Activated CD4-positive, alpha-beta T cell treated with anti-CD3 and anti-CD28 coated beads, Interleukin-2, amount 50 U/mL, for 4 hours (primary cell): Measurements from ENCODE around the gene SLC18A2.

ENCODE experiments used
- DNase-seq, 2 experiments: peaks; one replicate each; pipeline ENCODE4 v3.0.0-alpha.2; 2020

The SLC18A2 gene

GRCh38 chr10:117239051-117239450 is 1.9 kb upstream of the SLC18A2 start:
- no peak for DNase-seq

- no peak for DNase-seq
Observed at GRCh38 chr10:117239721-117240620, 943 bp upstream of the SLC18A2 start.

GRCh38 chr10:117241541-117242462 is 888 bp downstream of the SLC18A2 start:
- no peak for DNase-seq

DNA sequence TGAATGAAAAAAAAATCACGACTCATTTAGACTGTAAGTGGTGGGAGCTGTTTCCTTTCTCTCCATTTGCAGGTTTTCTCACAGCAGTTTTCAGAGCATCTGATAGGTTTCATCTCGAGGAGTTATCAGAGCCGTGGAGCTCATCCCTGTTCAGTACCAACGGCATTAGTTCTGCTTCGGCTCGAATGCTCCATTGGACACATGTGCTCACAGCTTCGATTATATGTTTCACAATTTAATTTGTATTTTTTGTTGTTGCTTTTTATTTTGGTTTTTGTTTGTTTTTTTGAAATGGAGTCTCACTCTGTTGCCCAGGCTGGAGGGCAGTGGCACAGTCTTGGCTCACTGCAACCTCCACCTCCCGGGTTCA is 1.5 kb downstream of the SLC18A2 start:
- DNase-seq, result no peak

- no peak for DNase-seq
Observed at GRCh38 chr10:117246997-117247671, 6.2 kb downstream of the SLC18A2 start.

DNA sequence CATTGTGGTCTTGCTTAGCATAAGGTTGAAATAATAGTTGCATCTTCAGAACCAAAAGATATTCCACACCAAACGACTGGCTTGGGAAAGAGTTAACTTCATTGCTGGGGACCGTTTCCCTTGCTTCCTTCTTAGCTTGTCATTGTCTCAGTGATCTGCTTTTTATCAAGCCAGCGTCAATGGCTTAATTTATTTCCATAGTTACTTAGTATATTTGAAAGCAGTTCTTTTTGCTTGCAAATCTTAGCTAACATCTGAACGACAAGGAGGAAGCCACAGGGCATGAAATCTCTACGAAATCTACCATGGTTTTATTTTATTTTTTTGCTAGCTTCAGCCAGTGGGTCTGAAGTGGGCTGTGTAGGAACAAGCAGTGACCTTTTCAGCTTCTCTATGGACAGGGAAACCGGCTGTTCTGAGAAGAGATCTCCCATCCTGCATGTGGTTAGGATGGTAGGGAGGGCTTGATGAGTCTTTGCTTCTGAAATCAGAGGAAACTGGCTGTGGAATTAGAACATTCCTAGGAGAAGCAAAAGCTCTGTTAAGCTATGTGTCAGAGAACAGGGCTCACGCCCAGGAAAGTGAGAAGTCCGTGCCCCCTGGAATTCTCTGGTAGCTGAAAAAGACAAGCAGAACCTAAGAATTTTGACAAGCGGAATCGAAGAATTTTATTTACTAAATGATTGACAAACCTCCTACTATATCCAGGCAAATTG is 8.0 kb downstream of the SLC18A2 start:
- no peak for DNase-seq

DNA sequence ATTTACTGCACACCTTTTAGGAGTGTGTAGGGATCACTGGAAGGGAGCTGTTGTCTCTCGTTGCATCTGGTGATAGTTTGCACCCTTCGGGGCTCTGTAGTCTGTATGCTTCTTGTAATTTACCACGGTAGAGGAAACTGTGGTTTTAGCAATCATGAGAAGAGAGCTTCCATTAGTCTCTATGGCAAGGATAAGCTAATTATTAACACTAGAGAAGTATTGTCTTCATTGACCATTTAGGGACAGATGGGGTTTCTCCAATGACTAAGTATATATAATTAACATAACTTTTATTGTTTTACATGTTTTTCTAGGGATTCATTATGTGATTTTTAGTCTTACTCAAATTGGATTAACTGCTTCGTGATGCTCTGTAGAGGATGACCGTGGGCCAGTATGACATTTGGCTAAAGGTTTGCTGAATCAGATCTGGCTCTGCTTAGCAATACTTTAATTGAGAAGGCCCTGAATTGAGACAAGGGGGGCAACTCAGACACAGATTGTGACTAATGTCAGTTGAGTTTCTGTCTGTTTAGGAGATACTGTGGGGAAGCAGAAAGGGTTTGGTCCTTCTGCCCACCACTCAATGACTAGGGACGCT is 8.7 kb downstream of the SLC18A2 start:
- no peak for DNase-seq

- DNase-seq, result no peak
Observed at GRCh38 chr10:117250411-117250810, 9.5 kb downstream of the SLC18A2 start.

- DNase-seq, result no peak
Observed at GRCh38 chr10:117253908-117254307, 13.0 kb downstream of the SLC18A2 start.

DNA sequence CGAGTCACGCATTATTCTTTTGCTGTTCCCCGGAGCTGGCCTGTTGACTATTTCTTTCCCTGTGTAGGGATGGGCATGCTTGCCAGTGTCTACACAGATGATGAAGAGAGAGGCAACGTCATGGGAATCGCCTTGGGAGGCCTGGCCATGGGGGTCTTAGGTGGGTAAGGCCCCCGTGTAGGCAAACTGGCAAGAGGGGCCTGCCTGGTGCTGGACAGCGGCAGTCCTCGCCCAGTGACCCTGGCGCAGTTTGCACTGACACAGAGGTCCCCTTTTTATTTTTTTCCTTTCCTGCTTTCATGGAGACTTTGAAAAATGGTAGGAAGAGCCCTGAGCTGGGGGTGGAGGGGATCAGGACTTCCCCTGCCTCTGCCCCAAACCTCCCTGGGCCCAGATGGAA is 13.4 kb downstream of the SLC18A2 start:
- DNase-seq, result no peak

DNA sequence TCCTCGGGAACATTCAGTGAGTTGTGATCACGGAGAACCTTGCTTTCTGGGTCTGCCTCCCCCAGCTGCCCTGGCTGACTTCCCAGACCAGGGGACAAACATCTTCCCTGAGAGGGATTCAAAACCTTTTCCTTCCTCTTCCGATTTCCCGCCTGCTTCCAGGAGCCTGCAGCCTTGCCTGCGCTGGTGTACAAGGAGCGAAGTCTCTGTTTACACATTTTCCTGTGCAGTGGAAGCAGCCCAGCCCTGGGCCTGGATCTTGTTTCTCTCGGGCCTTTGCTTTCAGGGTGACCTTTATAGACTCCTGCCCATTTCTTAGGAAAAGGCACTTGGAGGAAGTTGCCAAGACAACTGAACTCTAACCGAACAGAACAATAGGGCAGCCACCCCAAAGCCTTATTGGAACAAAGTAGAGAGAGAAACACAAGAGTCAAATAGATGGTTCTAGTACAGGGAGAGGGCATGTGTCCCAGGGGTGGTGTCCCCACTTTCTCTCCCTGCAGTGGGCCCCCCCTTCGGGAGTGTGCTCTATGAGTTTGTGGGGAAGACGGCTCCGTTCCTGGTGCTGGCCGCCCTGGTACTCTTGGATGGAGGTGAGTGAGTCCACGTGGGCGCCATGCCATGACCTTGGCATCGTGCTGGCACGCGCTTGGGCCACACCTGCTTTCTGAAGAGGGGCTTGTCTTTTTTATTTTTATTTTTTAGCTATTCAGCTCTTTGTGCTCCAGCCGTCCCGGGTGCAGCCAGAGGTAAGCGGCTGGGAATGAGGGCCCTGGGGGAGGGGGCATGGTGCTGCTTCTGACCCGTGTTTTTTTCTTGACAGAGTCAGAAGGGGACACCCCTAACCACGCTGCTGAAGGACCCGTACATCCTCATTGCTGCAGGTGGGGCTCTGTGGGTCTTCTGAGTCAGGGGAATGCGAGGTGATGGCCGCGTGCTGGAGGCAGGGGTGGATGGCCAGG is 14.1 kb downstream of the SLC18A2 start:
- no peak for DNase-seq

DNA sequence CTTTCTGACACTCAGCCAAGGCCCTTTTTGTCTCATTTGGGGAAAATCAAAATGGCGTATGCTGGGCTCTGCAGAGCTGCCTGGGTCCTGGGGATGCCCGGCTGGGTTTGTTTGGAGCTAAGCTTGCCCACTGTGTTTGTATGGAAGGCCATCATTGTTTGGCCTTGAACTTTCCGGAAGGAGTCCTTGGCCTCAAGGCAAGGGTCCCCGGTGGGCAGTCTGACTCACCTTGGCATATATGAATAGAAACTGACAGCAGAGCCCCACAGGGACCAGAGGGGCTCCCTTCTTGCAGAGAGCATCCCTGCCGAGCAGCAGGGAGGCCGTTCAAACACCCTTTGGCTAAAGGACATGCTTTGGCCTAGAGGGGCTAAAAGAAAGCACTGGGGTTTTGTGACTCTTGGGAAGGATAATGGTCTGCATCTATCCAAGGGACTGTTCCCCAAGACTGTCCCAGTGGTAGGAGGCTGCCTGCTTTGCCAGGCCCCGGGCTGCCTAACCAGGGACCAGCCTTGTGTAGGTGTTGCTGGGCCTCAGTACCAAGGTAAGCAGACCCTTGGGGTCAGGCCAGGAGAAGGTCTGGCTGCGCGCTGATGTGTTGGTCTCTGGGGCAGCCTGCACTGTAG is 15.0 kb downstream of the SLC18A2 start:
- DNase-seq, result no peak

GRCh38 chr10:117256910-117257309 is 16.0 kb downstream of the SLC18A2 start:
- no peak for DNase-seq

DNA sequence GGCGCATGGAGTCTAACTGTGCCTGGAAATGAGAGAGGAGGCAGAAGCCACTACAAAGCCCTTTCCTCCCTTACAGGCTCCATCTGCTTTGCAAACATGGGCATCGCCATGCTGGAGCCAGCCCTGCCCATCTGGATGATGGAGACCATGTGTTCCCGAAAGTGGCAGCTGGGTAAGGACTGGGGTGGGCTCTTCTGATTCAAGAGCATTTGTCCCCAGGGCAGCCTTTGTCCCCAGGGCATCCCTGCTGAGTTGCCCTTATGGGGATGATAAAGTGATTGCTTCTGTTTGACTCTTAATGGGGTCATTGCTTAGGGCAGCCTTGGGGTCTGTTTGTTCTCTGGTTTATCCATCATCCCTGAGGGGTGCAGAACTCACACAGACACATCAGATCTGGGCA is 16.8 kb downstream of the SLC18A2 start:
- DNase-seq, result no peak

DNA sequence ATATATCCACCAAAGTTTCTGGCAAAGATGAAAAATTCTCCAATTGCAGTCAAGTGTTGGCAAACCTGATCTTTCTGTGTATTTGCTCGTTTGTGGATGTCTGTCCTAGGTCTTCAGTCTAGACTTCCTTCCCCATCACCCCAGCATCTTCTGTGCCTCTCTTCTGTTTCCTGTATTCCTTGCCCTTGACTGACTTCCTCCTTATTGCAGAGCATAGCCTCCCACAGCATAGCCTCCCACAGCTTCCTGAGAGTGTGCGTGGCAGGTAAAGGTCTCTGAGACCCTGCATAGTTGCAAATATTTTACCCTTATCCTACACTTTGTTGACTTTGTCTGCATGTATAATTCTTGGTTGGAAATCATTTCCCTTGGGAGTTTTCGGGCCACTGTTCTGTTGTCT is 18.4 kb downstream of the SLC18A2 start:
- DNase-seq, result no peak

DNA sequence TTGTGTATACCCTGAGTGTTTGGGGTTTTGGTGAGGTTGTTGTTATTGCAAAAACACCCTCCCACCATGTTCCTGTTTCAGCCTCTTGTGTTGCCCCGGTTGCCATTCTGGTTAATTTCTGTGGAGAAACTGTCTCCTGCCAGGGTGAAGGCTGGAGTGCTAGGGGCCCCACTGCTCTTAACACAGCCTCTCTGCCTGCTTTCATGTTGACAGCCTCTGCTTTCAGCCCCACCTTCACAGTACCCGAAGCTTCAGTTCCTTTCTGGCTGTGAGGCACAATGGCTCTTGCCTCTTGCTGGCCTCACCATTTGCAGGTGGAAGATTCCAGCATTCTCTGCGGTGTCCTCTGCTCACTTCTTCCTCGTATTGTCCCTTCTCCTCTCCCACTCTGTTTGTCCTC is 19.2 kb downstream of the SLC18A2 start:
- no peak for DNase-seq

- DNase-seq, result no peak
Observed at GRCh38 chr10:117261501-117261900, 20.6 kb downstream of the SLC18A2 start.

DNA sequence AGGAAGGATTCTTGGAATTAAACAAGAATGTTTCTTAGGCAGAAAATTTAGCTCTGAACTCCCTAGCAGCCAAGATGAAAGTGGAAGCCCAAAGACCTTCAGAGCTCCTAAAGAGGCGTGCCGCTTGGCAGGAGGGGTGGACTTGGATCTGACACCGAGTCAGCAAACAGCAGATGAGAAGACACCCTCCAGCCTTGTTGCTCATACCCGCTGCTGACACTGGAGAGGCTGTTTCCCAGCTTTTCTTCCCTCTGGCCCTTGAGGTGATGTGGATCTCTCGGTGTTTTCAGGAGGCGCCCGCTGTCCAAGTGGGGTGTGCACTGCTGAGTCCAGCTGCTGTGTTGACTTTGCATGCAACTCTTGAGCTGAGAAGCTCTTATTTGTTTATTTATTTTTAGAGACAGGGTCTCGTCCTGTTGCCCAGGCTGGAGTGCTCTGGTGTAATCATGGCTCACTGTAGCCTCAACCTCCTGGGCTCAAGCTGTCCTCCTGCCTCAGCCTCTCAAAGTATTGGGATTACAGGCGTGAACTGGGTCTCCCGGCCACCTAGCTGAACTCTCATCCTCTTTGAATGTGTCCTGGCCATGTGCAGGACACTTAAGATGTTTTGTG is 21.5 kb downstream of the SLC18A2 start:
- no peak for DNase-seq

- no peak for DNase-seq
Observed at GRCh38 chr10:117262903-117263293, 22.0 kb downstream of the SLC18A2 start.

- no peak for DNase-seq
Observed at GRCh38 chr10:117264782-117265181, 23.9 kb downstream of the SLC18A2 start.
